HTERT RPE-1 (cell line): Measurements from ENCODE around the gene ZNF692.
"Not testable (repeated sequence)": the region's sequence is repeated elsewhere in the genome, so short reads cannot be mapped to it uniquely, and the experiment has no call there.

ENCODE experiments used
- in situ Hi-C: fragments of 300-500 bp; cut with MboI; formaldehyde crosslinking; loops from 4 replicates; pipeline ENCODE4 v1.14.3; 2020; ENCODE audit warnings: low sequenced_read_pairs

Gene ZNF692

GRCh38 chr1:248858891-248859889 lies at the start of gene ZNF692:
TSS of gene ZNF692 (minus strand) at chr1:248859085. CDS start at chr1:248858309, 776 bp downstream.
- in situ Hi-C loops, result no loop called here

- in situ Hi-C loops, result no loop called here
These were observed 48.1 kb upstream of the ZNF692 start for GRCh38 chr1:248906753-248907661.

- in situ Hi-C loops, result no loop called here
These were observed 47.3 kb upstream of the ZNF692 start, which contains the start of gene PGBD2 for GRCh38 chr1:248906009-248906752. TSS of gene PGBD2 (plus strand) at chr1:248906235. CDS start at chr1:248913863, 7,628 bp downstream.

GRCh38 chr1:248905662-248906008 lies 46.8 kb upstream of the ZNF692 start:
- in situ Hi-C loops, result no loop called here

- in situ Hi-C loops, result no loop called here
These were observed 45.7 kb upstream of the ZNF692 start for GRCh38 chr1:248904437-248905216.

GRCh38 chr1:248901578-248901977 lies 42.7 kb upstream of the ZNF692 start:
- in situ Hi-C loops, result no loop called here

GRCh38 chr1:248900637-248901036 lies 41.8 kb upstream of the ZNF692 start:
- in situ Hi-C loops, result no loop called here

- in situ Hi-C loops, result no loop called here
These were observed 38.8 kb upstream of the ZNF692 start for GRCh38 chr1:248897412-248898337.

- in situ Hi-C loops, result no loop called here
These were observed 36.0 kb upstream of the ZNF692 start for GRCh38 chr1:248894837-248895236.

GRCh38 chr1:248892590-248892989 lies 33.7 kb upstream of the ZNF692 start:
- in situ Hi-C loops, result no loop called here

- in situ Hi-C loops, result no loop called here
These were observed 32.9 kb upstream of the ZNF692 start for GRCh38 chr1:248891758-248892157.

- in situ Hi-C loops, result no loop called here
These were observed 31.9 kb upstream of the ZNF692 start for GRCh38 chr1:248890549-248891498.

GRCh38 chr1:248889914-248890243 lies 31.0 kb upstream of the ZNF692 start:
- in situ Hi-C loops, result not testable (repeated sequence)

- in situ Hi-C loops, result no loop called here
These were observed 27.5 kb upstream of the ZNF692 start for GRCh38 chr1:248886237-248886895.

- in situ Hi-C loops, result no loop called here
These were observed 26.8 kb upstream of the ZNF692 start for GRCh38 chr1:248885646-248886045.

GRCh38 chr1:248884632-248885295 lies 25.9 kb upstream of the ZNF692 start:
- in situ Hi-C loops, result no loop called here

GRCh38 chr1:248882427-248882826 lies 23.5 kb upstream of the ZNF692 start:
- in situ Hi-C loops, result not testable (repeated sequence)
